GM18502 (cell line): Measurements from ENCODE around the gene CMSS1.

Experiments used
- ATAC-seq: cut with Tn5 transposase; IDR thresholded peaks from one replicate; pipeline ENCODE4 v1.9.1; 2021; ENCODE audit warnings: mild to moderate bottlenecking; ENCODE audit not compliant: unreplicated experiment, poor library complexity

Gene CMSS1

GRCh38 chr3:100230710-100231109 is 413.0 kb downstream of the CMSS1 start:
- no peak for ATAC-seq
